Hepatocyte (in vitro differentiated cells): ENCODE measurements around the gene LITAF. TPM values are rescaled to one million over a fixed set of nuclear protein-coding genes. Genes with fewer than 3 reads are reported as not detected.
"Not testable (repeated sequence)": the region's sequence is repeated elsewhere in the genome, so short reads cannot be mapped to it uniquely, and the experiment has no call there.

Source experiments
- DNase-seq: peaks from one replicate; pipeline ENCODE4 v3.0.0-alpha.2; 2016; ENCODE audit warnings: low spot score
- H2AFZ ChIP-seq: fragments of 200-600 bp; sonication (generic); 2 replicates; pipeline ENCODE4 v1.6.0; 2016; ENCODE audit warnings: antibody characterized with exemption, mild to moderate bottlenecking
- H3K27ac ChIP-seq: fragments of 200-600 bp; sonication (generic); 2 replicates; pipeline ENCODE4 v1.5.1; 2016; ENCODE audit warnings: mild to moderate bottlenecking
- H3K27me3 ChIP-seq: fragments of 200-600 bp; sonication (generic); 2 replicates; pipeline ENCODE4 v1.6.1; 2016
- H3K36me3 ChIP-seq: fragments of 200-600 bp; sonication (generic); replicated peaks from 2 replicates; pipeline ENCODE4 v1.5.1; 2016; ENCODE audit warnings: low read depth; ENCODE audit not compliant: insufficient read depth
- H3K4me1 ChIP-seq: fragments of 200-600 bp; sonication (generic); 2 replicates; pipeline ENCODE4 v1.5.1; 2016; ENCODE audit warnings: mild to moderate bottlenecking, moderate library complexity; ENCODE audit not compliant: insufficient read depth
- H3K4me2 ChIP-seq: fragments of 200-600 bp; sonication (generic); 2 replicates; pipeline ENCODE4 v1.6.0; 2016
- H3K4me3 ChIP-seq: fragments of 200-600 bp; sonication (generic); 2 replicates; pipeline ENCODE4 v1.5.1; 2016; ENCODE audit warnings: mild to moderate bottlenecking
- H3K79me2 ChIP-seq: fragments of 200-600 bp; sonication (generic); 2 replicates; pipeline ENCODE4 v1.6.0; 2017; ENCODE audit warnings: mild to moderate bottlenecking
- H3K9me2 ChIP-seq: fragments of 200-600 bp; sonication (generic); replicated peaks from 2 replicates; pipeline ENCODE4 v1.6.0; 2017; ENCODE audit warnings: mild to moderate bottlenecking; ENCODE audit not compliant: insufficient read depth
- H3K9me3 ChIP-seq: fragments of 200-600 bp; sonication (generic); 2 replicates; pipeline ENCODE4 v1.5.1; 2016; ENCODE audit warnings: low read depth, mild to moderate bottlenecking
- H4K20me1 ChIP-seq: fragments of 200-600 bp; sonication (generic); 2 replicates; pipeline ENCODE4 v1.6.0; 2016; ENCODE audit warnings: mild to moderate bottlenecking; ENCODE audit not compliant: insufficient read depth, poor library complexity, severe bottlenecking
- CTCF ChIP-seq: fragments of 200-600 bp; sonication (generic); IDR thresholded peaks from 2 replicates; pipeline ENCODE4 v1.5.1; 2016; ENCODE audit warnings: antibody characterized with exemption, mild to moderate bottlenecking; ENCODE audit not compliant: poor library complexity
- EZH2 ChIP-seq: fragments of 200-600 bp; sonication (generic); IDR thresholded peaks from 2 replicates; pipeline ENCODE4 v1.6.1; 2016; ENCODE audit warnings: antibody characterized with exemption, mild to moderate bottlenecking, borderline replicate concordance
- EZH2phosphoT487 ChIP-seq: fragments of 200-600 bp; sonication (generic); IDR thresholded peaks from one replicate; pipeline ENCODE4 v1.6.1; 2018; ENCODE audit warnings: antibody characterized with exemption, mild to moderate bottlenecking, low read depth, moderate library complexity; ENCODE audit not compliant: unreplicated experiment, severe bottlenecking
- WGBS: methylation state at CpG from one replicate; pipeline ENCODE4 v1.1.6; 2016; ENCODE audit warnings: low lambda C conversion rate; ENCODE audit errors: missing lambda C conversion rate; 5-methylcytosine and 5-hydroxymethylcytosine counted together
- polyA plus RNA-seq: library from polyadenylated mRNA; unstranded; fragments of >200 nt; fragmentation: Nextera tagmentation; extraction: Ambion mirVana; gene quantifications from 2 replicates; pipeline ENCODE4 v1.2.1, GENCODE V29; 2016
- total RNA-seq: library from RNA; depleted of rRNA; stranded (reverse); fragments of >200 nt; gene quantifications from 2 replicates; pipeline ENCODE4 v1.2.3, GENCODE V29; 2014

LITAF gene
- total and polyA plus RNA-seq, 2 experiments from 2014 or later = 65.6 to 134 TPM

GRCh38 chr16:11604783-11605563 is 18.3 kb upstream of the LITAF start:
- peaks cover 9% of the 10 kb centered on the region for H3K4me1 ChIP-seq
- no peak overlapping the region for H2AFZ ChIP-seq
- H3K79me2 ChIP-seq = no peaks in the 10 kb centered on the region
- WGBS = 73% methylated on average over 21 of the region's 21 CpGs
- H3K9me2 ChIP-seq = no peaks in the 10 kb centered on the region
- peak overlapping the region; percentile 82 for H3K27ac ChIP-seq
- H3K27me3 ChIP-seq = no peaks in the 10 kb centered on the region
- TF ChIP-seq CTCF = no peak
- TF ChIP-seq EZH2phosphoT487 = no peak
- no peak for TF ChIP-seq EZH2
- H3K4me3 ChIP-seq = no peak overlapping the region
- no peak overlapping the region for H3K4me2 ChIP-seq
- no peaks in the 10 kb centered on the region for H4K20me1 ChIP-seq
- H3K36me3 ChIP-seq = no peaks in the 10 kb centered on the region
- H3K9me3 ChIP-seq = no peaks in the 10 kb centered on the region
- DNase-seq = peak; percentile 60

GRCh38 chr16:11604296-11604695 is 17.6 kb upstream of the LITAF start:
- not testable (repeated sequence) for H3K79me2 ChIP-seq, H3K9me3 ChIP-seq, H3K9me2 ChIP-seq, H3K27me3 ChIP-seq, H3K4me2 ChIP-seq, DNase-seq, H2AFZ ChIP-seq, H3K36me3 ChIP-seq, H4K20me1 ChIP-seq, H3K4me3 ChIP-seq, H3K4me1 ChIP-seq
- peak overlapping the region; percentile 82 for H3K27ac ChIP-seq
- WGBS = 95% methylated on average over 4 of the region's 4 CpGs

- no peak overlapping the region for H2AFZ ChIP-seq
These were observed 16.6 kb upstream of the LITAF start for GRCh38 chr16:11603331-11603750.

More at GRCh38 chr16:11603331-11603750, 16.6 kb upstream of the LITAF start:
- H3K27me3 ChIP-seq = no peaks in the 10 kb centered on the region
- H3K9me2 ChIP-seq = no peaks in the 10 kb centered on the region
- H3K4me1 ChIP-seq = peaks cover 10% of the 10 kb centered on the region
- H3K79me2 ChIP-seq = no peaks in the 10 kb centered on the region
- H3K4me3 ChIP-seq = no peak overlapping the region
- H4K20me1 ChIP-seq = no peaks in the 10 kb centered on the region
- TF ChIP-seq EZH2phosphoT487 (no peak), CTCF (no peak), EZH2 (no peak)
- 28% methylated on average over 12 of the region's 12 CpGs for WGBS
- H3K9me3 ChIP-seq = no peaks in the 10 kb centered on the region
- H3K36me3 ChIP-seq = no peaks in the 10 kb centered on the region
- peak overlapping the region; percentile 82 for H3K27ac ChIP-seq
- H3K4me2 ChIP-seq = peak overlapping the region; percentile 7
- DNase-seq = peak; percentile 56
